ENCODE results near the gene PTPN4. TPM values are rescaled to one million over a fixed set of nuclear protein-coding genes. Genes with fewer than 3 reads are reported as not detected.
"Not testable (repeated sequence)": the region's sequence is repeated elsewhere in the genome, so short reads cannot be mapped to it uniquely, and the experiment has no call there.

Gene PTPN4
- total RNA-seq, 4 donors from 2014 or later: 15.0 to 45.2 (median 21.1) TPM

GRCh38 chr2:119982506-119982905 lies 222.8 kb downstream of the PTPN4 start:
- 56 to 61% methylated on average over 2 of the region's 2 CpGs for WGBS, 2 donors
- no peak overlapping the region for H3K4me3 ChIP-seq
- TF ChIP-seq EP300 (IDR thresholded peaks at IDR 0.05): no peak
- no peak for TF ChIP-seq POLR2A (IDR thresholded peaks at IDR 0.05)
- no peak for TF ChIP-seq CTCF (IDR thresholded peaks at IDR 0.05)

GRCh38 chr2:119983108-119983507 lies 223.4 kb downstream of the PTPN4 start:
- DNase-seq (ENCODE audit: low spot score in 2 of 2): no peak
- TF ChIP-seq CTCF (IDR thresholded peaks at IDR 0.05) (no peak), POLR2A (IDR thresholded peaks at IDR 0.05) (no peak), EP300 (IDR thresholded peaks at IDR 0.05) (no peak)
- H3K27me3 ChIP-seq: no peaks in the 10 kb centered on the region
- 96 to 99% methylated on average over 3 of the region's 3 CpGs for WGBS, 2 donors
- H3K9me3 ChIP-seq: no peaks in the 10 kb centered on the region
- H3K36me3 ChIP-seq: no peaks in the 10 kb centered on the region
- H3K4me1 ChIP-seq: no peaks in the 10 kb centered on the region
- H3K27ac ChIP-seq: no peak overlapping the region
- H3K4me3 ChIP-seq: no peak overlapping the region

More at GRCh38 chr2:119982506-119982905, 222.8 kb downstream of the PTPN4 start:
- Histone ChIP-seq H3K9me3 (no peaks in the 10 kb centered on the region), H3K27me3 (no peaks in the 10 kb centered on the region), H3K4me1 (no peaks in the 10 kb centered on the region), H3K36me3 (peaks cover 0 to 4% (median 0%) of the 10 kb centered on the region in 3 donors), H3K27ac (no peak overlapping the region)
- DNase-seq (ENCODE audit: low spot score in 2 of 2): no peak

GRCh38 chr2:119996148-119996547 lies 236.4 kb downstream of the PTPN4 start:
- Histone ChIP-seq H3K27me3 (no peaks in the 10 kb centered on the region), H3K9me3 (no peaks in the 10 kb centered on the region), H3K27ac (no peak overlapping the region), H3K4me3 (no peak overlapping the region), H3K36me3 (no peaks in the 10 kb centered on the region), H3K4me1 (no peaks in the 10 kb centered on the region)
- DNase-seq (ENCODE audit: low spot score in 2 of 2): no peak
- TF ChIP-seq POLR2A (IDR thresholded peaks at IDR 0.05): no peak
- no peak for TF ChIP-seq CTCF (IDR thresholded peaks at IDR 0.05)
- no peak for TF ChIP-seq EP300 (IDR thresholded peaks at IDR 0.05)
- WGBS, 2 donors: 88 to 89% methylated on average over 3 of the region's 3 CpGs

- H3K9me3 ChIP-seq; H3K4me3 ChIP-seq; H3K27me3 ChIP-seq; DNase-seq (ENCODE audit: low spot score in 2 of 2); H3K36me3 ChIP-seq; H3K27ac ChIP-seq; H3K4me1 ChIP-seq: not testable (repeated sequence)
- 83 to 89% methylated on average over 15 to 49 of the region's 55 CpGs for WGBS, 2 donors
Observed at GRCh38 chr2:119996896-119997891, 237.5 kb downstream of the PTPN4 start.

GRCh38 chr2:120001471-120001870 lies 241.7 kb downstream of the PTPN4 start:
- 79 to 80% methylated on average over 1 of the region's 1 CpG for WGBS, 2 donors
- no peak for DNase-seq (ENCODE audit: low spot score in 2 of 2)
- Histone ChIP-seq H3K9me3 (no peaks in the 10 kb centered on the region), H3K4me3 (no peak overlapping the region), H3K4me1 (no peaks in the 10 kb centered on the region), H3K27ac (no peak overlapping the region), H3K36me3 (no peaks in the 10 kb centered on the region), H3K27me3 (no peaks in the 10 kb centered on the region)
- TF ChIP-seq EP300 (IDR thresholded peaks at IDR 0.05): no peak
- TF ChIP-seq CTCF (IDR thresholded peaks at IDR 0.05): no peak
- TF ChIP-seq POLR2A (IDR thresholded peaks at IDR 0.05): no peak

Data from tibial nerve (tissue), 4 donors.